Activated naive CD8-positive, alpha-beta T cell treated with anti-CD3 and anti-CD28 coated beads, Interleukin-2, amount 10 ng/mL, durations not matched to agents 7 days and 5 days (primary cell): Measurements from ENCODE around the gene CHN2. TPM values are rescaled to one million over a fixed set of nuclear protein-coding genes. Genes with fewer than 3 reads are reported as not detected.
"Not testable (repeated sequence)": the region's sequence is repeated elsewhere in the genome, so short reads cannot be mapped to it uniquely, and the experiment has no call there.

Experiments used
- ATAC-seq: fragments of 150-1000 bp; cut with Tn5 transposase; one replicate; pipeline ENCODE4 v1.10.0; 2021; ENCODE audit warnings: low read depth, moderate library complexity
- POLR2A ChIA-PET: fragments of 350-600 bp; sonication (Branson Sonifier 250); formaldehyde crosslinking; loops from one replicate; lab custom pipeline; 2021; ENCODE audit warnings: antibody characterized with exemption; lab: Charles Lee
- DNase-seq: peaks from one replicate; pipeline ENCODE4 v3.0.0; 2021
- H3K27ac Mint-ChIP-seq: one replicate; pipeline ENCODE4 v1.8.0; 2022; ENCODE audit warnings: mild to moderate bottlenecking, mixed read lengths
- H3K27me3 Mint-ChIP-seq: one replicate; pipeline ENCODE4 v1.8.0; 2022; ENCODE audit warnings: mild to moderate bottlenecking, moderate library complexity, mixed read lengths
- H3K36me3 Mint-ChIP-seq: one replicate; pipeline ENCODE4 v1.8.0; 2021; ENCODE audit warnings: mild to moderate bottlenecking, mixed read lengths
- H3K4me1 Mint-ChIP-seq: one replicate; pipeline ENCODE4 v1.8.0; 2021; ENCODE audit warnings: mixed read lengths
- H3K4me3 Mint-ChIP-seq: one replicate; pipeline ENCODE4 v1.8.0; 2022; ENCODE audit warnings: mild to moderate bottlenecking, moderate library complexity, mixed read lengths
- H3K9me3 Mint-ChIP-seq: one replicate; pipeline ENCODE4 v1.8.0; 2021; ENCODE audit warnings: mixed read lengths
- total RNA-seq, 2 experiments: library from RNA; stranded (reverse); gene quantifications; one replicate each; pipeline ENCODE4 v1.2.3, GENCODE V29; 2021

The CHN2 gene
- total RNA-seq, 2 experiments from 2014 or later = 6.5 to 7.2 TPM

DNA sequence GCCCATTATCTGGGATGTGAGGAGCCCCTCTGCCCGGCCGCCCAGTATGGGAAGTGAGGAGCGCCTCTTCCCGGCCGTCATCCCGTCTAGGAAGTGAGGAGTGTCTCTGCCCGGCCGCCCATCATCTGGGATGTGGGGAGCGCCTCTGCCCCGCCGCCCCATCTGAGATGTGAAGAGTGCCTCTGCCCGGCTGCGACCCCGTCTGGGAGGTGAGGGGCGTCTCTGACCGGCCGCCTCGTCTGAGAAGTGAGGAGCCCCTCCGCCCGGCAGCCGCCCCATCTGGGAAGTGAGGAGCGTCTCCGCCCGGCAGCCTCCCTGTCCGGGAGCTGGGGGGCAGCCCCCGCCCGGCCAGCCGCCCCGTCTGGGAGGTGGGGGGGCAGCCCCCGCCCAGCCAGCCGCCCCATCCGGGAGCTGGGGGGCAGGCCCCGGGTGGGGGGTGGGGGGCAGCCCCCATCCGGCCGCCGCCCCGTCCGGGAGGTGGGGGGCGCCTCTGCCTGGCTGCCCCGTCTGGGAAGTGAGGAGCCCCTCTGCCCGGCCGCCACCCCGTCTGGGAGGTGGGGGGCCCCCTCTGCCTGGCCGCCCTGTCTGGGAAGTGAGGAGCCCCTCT is 69.1 kb downstream of the CHN2 start:
- H3K4me1 Mint-ChIP-seq, ATAC-seq, POLR2A ChIA-PET, H3K27me3 Mint-ChIP-seq, DNase-seq, H3K4me3 Mint-ChIP-seq, H3K9me3 Mint-ChIP-seq, H3K27ac Mint-ChIP-seq, H3K36me3 Mint-ChIP-seq: not testable (repeated sequence)

- peaks cover 1% of the 10 kb centered on the region for H3K9me3 Mint-ChIP-seq
- H3K27ac Mint-ChIP-seq = no peak overlapping the region
- DNase-seq (no peak), ATAC-seq (peak; percentile 60)
- peaks cover 2% of the 10 kb centered on the region for H3K36me3 Mint-ChIP-seq
- POLR2A ChIA-PET = no interaction called here
- H3K4me1 Mint-ChIP-seq = peaks cover 7% of the 10 kb centered on the region
- peak overlapping the region; percentile 12 for H3K4me3 Mint-ChIP-seq
- peaks cover 7% of the 10 kb centered on the region for H3K27me3 Mint-ChIP-seq
These were observed 70.8 kb downstream of the CHN2 start for GRCh38 chr7:29265208-29265923.

GRCh38 chr7:29269935-29270334 is 75.4 kb downstream of the CHN2 start:
- Mint-ChIP-seq H3K27me3 (peaks cover 9% of the 10 kb centered on the region), H3K4me3 (no peak overlapping the region), H3K27ac (no peak overlapping the region), H3K9me3 (no peaks in the 10 kb centered on the region), H3K4me1 (peaks cover 19% of the 10 kb centered on the region), H3K36me3 (peaks cover 2% of the 10 kb centered on the region)
- no peak for DNase-seq
- POLR2A ChIA-PET = no interaction called here
- no peak for ATAC-seq

DNA sequence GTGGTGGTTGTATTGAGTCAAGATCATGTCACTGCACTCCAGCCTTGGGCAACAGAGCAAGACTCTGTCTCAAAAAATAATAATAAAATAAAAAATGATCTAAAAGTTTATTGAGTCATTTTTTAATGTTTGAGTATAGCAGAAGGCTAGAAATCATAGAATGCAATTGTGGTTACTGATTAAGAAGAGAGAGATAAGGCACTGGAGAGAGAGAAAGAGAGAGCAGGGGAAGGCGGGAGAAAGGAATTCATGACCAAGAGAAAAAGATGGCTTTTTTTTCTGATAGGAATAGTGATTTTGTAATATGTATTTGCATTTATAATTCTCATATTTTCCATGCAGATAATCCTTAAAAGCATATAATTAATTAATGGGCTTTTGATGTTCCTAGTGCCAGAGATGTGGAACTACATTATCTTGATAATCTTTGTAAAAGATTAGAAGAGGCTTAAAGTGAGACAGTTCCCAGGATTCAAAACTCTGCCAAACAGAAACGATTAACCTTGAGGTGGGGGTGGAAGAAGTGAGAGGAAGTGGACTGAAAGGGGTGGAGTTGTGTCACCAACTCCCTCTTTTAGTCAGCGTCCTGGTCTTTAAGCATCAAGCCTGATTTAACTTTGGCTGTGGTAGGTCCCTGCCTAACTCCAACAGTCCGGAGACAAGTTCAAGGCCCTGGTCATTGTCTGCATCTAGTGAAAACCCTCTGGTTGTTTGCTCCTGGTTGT is 76.2 kb downstream of the CHN2 start:
- H3K4me1 Mint-ChIP-seq = peaks cover 12% of the 10 kb centered on the region
- no peaks in the 10 kb centered on the region for H3K36me3 Mint-ChIP-seq
- peaks cover 9% of the 10 kb centered on the region for H3K27me3 Mint-ChIP-seq
- no peak for DNase-seq
- H3K27ac Mint-ChIP-seq = no peak overlapping the region
- peak overlapping the region; percentile 20 for H3K4me3 Mint-ChIP-seq
- no peak for ATAC-seq
- H3K9me3 Mint-ChIP-seq = no peaks in the 10 kb centered on the region
- POLR2A ChIA-PET = no interaction called here

DNA sequence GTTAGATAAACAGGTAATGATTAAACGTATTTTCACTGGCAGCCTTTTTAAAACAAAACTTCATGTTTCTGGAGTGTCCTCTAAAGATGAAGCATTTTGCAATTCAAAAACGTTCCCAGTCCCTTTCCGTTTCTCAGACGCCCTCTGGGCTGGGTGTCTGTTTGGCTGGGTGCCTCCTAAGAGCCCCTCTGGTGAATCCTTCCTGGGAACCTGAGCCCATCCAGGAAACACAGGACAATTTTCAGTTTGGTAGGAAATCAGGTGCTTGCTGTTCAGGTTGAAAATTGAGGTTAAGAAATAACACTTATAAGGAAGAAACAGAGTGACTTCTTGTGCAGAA is 76.7 kb downstream of the CHN2 start:
- H3K27ac Mint-ChIP-seq = no peak overlapping the region

GRCh38 chr7:29272057-29272456 is 77.5 kb downstream of the CHN2 start:
- H3K4me1 Mint-ChIP-seq = peaks cover 12% of the 10 kb centered on the region
- H3K27ac Mint-ChIP-seq = no peak overlapping the region
- no peaks in the 10 kb centered on the region for H3K36me3 Mint-ChIP-seq
- H3K4me3 Mint-ChIP-seq = no peak overlapping the region
- no peaks in the 10 kb centered on the region for H3K9me3 Mint-ChIP-seq
- POLR2A ChIA-PET = no interaction called here
- ATAC-seq = no peak
- peaks cover 11% of the 10 kb centered on the region for H3K27me3 Mint-ChIP-seq
- DNase-seq = no peak

More for the DNA sequence above, 76.7 kb downstream of the CHN2 start:
- POLR2A ChIA-PET = no interaction called here
- Mint-ChIP-seq H3K9me3 (no peaks in the 10 kb centered on the region), H3K36me3 (no peaks in the 10 kb centered on the region), H3K4me1 (peaks cover 12% of the 10 kb centered on the region), H3K4me3 (no peak overlapping the region), H3K27me3 (peaks cover 11% of the 10 kb centered on the region)
- DNase-seq = no peak
- no peak for ATAC-seq

DNA sequence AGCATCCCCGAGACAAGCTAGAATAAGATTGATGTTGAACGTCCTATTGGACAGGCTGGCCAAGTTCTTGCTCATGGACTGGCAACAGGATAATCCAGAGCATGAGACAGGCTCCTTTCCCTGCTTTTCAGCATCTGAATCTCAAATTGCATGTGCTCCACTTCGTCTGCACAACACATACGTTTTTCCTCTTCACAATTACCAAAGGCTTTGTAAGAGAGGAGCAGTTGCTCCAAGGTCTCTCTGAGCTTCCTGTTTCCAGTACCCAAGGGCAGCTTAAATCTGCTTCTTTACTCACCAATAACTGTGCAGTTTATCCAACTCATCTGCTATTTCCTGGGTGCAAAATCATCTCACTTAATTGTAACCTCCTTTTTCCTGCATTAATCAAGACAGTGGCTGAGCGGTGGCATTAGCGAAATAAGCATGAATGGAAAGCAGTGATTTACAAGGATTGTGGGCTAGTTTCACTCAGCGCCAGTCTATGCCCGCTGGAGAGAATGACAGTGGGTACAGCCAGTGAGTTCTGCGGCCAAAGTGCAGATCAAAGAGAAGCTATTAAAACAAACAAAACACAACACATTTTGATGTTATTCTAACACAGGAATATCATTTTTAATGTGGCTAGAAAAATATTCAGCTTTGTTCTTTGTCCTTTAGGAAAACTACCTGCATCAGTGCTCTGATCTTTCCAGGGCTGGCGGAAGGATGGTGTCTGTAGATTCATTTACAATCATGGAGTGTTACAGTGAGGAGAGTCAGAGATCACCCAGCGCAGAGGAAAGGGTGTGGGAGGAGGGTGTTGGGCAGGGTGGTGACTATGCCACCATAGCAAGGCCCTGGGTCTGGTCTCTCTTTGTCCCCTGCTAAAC is 79.8 kb downstream of the CHN2 start:
- no peak overlapping the region for H3K4me3 Mint-ChIP-seq
- no peak overlapping the region for H3K27ac Mint-ChIP-seq
- ATAC-seq = no peak
- peaks cover 12% of the 10 kb centered on the region for H3K4me1 Mint-ChIP-seq
- POLR2A ChIA-PET = no interaction called here
- DNase-seq = no peak
- peaks cover 8% of the 10 kb centered on the region for H3K27me3 Mint-ChIP-seq
- no peaks in the 10 kb centered on the region for H3K9me3 Mint-ChIP-seq
- H3K36me3 Mint-ChIP-seq = no peaks in the 10 kb centered on the region

- Mint-ChIP-seq H3K9me3 (no peaks in the 10 kb centered on the region), H3K4me1 (peaks cover 12% of the 10 kb centered on the region), H3K27ac (no peak overlapping the region), H3K27me3 (peaks cover 12% of the 10 kb centered on the region), H3K36me3 (no peaks in the 10 kb centered on the region), H3K4me3 (no peak overlapping the region)
- POLR2A ChIA-PET = no interaction called here
- ATAC-seq (no peak), DNase-seq (no peak)
These were observed 80.4 kb downstream of the CHN2 start for GRCh38 chr7:29275018-29275318.

DNA sequence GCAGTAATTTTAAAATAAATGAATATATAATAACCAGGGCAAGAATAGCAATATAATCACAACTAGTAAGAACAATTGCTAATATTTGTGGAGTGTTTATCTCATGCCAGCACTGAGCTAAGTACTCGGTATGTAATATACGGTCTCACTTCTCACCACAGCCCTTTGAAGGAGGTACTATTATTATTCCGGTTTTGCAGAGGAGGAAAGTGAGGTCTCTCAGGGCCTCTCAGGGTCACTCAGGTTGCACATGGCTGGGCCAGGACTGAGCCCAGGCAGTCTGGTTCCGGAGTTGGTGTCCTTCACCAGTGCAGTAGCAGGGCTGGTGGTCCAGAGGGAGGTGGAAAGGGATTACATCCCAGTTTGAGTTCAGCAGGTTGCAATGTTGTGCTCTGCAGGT is 80.9 kb downstream of the CHN2 start:
- peaks cover 12% of the 10 kb centered on the region for H3K4me1 Mint-ChIP-seq
- H3K27ac Mint-ChIP-seq = no peak overlapping the region
- DNase-seq (no peak), ATAC-seq (no peak)
- peaks cover 10% of the 10 kb centered on the region for H3K27me3 Mint-ChIP-seq
- POLR2A ChIA-PET = no interaction called here
- H3K4me3 Mint-ChIP-seq = no peak overlapping the region
- no peaks in the 10 kb centered on the region for H3K9me3 Mint-ChIP-seq
- no peaks in the 10 kb centered on the region for H3K36me3 Mint-ChIP-seq

- no peak overlapping the region for H3K4me3 Mint-ChIP-seq
- H3K27ac Mint-ChIP-seq = no peak overlapping the region
- H3K27me3 Mint-ChIP-seq = peaks cover 10% of the 10 kb centered on the region
- POLR2A ChIA-PET = no interaction called here
- no peaks in the 10 kb centered on the region for H3K36me3 Mint-ChIP-seq
- H3K9me3 Mint-ChIP-seq = no peaks in the 10 kb centered on the region
- DNase-seq (no peak), ATAC-seq (no peak)
- peaks cover 6% of the 10 kb centered on the region for H3K4me1 Mint-ChIP-seq
These were observed 81.6 kb downstream of the CHN2 start for GRCh38 chr7:29276199-29276598.

GRCh38 chr7:29276806-29277205 is 82.2 kb downstream of the CHN2 start:
- POLR2A ChIA-PET = no interaction called here
- DNase-seq = no peak
- no peak overlapping the region for H3K4me3 Mint-ChIP-seq
- no peaks in the 10 kb centered on the region for H3K36me3 Mint-ChIP-seq
- ATAC-seq = no peak
- no peaks in the 10 kb centered on the region for H3K9me3 Mint-ChIP-seq
- H3K27ac Mint-ChIP-seq = no peak overlapping the region
- peaks cover 16% of the 10 kb centered on the region for H3K27me3 Mint-ChIP-seq
- H3K4me1 Mint-ChIP-seq = peaks cover 3% of the 10 kb centered on the region

GRCh38 chr7:29277436-29278215 is 83.1 kb downstream of the CHN2 start:
- H3K4me1 Mint-ChIP-seq = no peaks in the 10 kb centered on the region
- DNase-seq = no peak
- no peak for ATAC-seq
- POLR2A ChIA-PET = no interaction called here
- H3K9me3 Mint-ChIP-seq = no peaks in the 10 kb centered on the region
- H3K4me3 Mint-ChIP-seq = no peak overlapping the region
- H3K27me3 Mint-ChIP-seq = peaks cover 21% of the 10 kb centered on the region
- no peaks in the 10 kb centered on the region for H3K36me3 Mint-ChIP-seq
- H3K27ac Mint-ChIP-seq = no peak overlapping the region
